GM10248 (cell line): ENCODE data around the gene IRGQ.

Experiments used
- CTCF ChIA-PET: fragments of 300-600 bp; sonication (Branson Sonifier 250); formaldehyde crosslinking; extraction: SDS; loops from one replicate; lab custom pipeline; 2021; ENCODE audit warnings: antibody characterized with exemption; lab: Yijun Ruan, JAX
- POLR2A ChIA-PET: fragments of 350-650 bp; sonication (Branson Sonifier 250); formaldehyde crosslinking; extraction: SDS; loops from one replicate; lab custom pipeline; 2020; ENCODE audit warnings: antibody characterized with exemption; lab: Yijun Ruan, JAX
- DNase-seq: peaks from one replicate; pipeline ENCODE4 v3.0.0; 2012; ENCODE audit errors: extremely low spot score
- CTCF ChIP-seq: IDR thresholded peaks from 2 replicates; pipeline ENCODE4 v1.5.1; 2012; ENCODE audit warnings: mild to moderate bottlenecking, low read depth; ENCODE audit errors: extremely low read depth, missing control alignments, control extremely low read depth

The IRGQ gene

GRCh38 chr19:43541920-43542650 is 53.8 kb downstream of the IRGQ start:
- CTCF ChIA-PET: interaction anchor here (1.4 kb wide), 1 partner anchor 95 kb away, joined by 3 read pairs; no protein-coding TSS in a partner anchor
- no peak for TF ChIP-seq CTCF
- DNase-seq: no peak
- POLR2A ChIA-PET: no interaction called here

- TF ChIP-seq CTCF: no peak
- POLR2A ChIA-PET: no interaction called here
- DNase-seq: no peak
- CTCF ChIA-PET: no interaction called here
Measured at GRCh38 chr19:43540381-43540780, 55.6 kb downstream of the IRGQ start.

- ChIA-PET POLR2A (no interaction called here), CTCF (interaction anchor here (7.7 to 9.2 kb wide), 2 partner anchors 15 to 56 kb away, joined by 46 to 79 read pairs; partner anchors contain the start of genes IRGQ and ZNF576)
- no peak for DNase-seq
- no peak for TF ChIP-seq CTCF
Measured at GRCh38 chr19:43538922-43539321, 57.0 kb downstream of the IRGQ start.

GRCh38 chr19:43534816-43535761 is 60.8 kb downstream of the IRGQ start:
- ChIA-PET POLR2A (no interaction called here), CTCF (interaction anchor here (0.9 to 9.2 kb wide), 14 partner anchors 10 to 230 kb away, joined by 3 to 79 read pairs (median 4); partner anchors contain the start of genes IRGQ and ZNF576)
- peak; percentile 62 for TF ChIP-seq CTCF
- DNase-seq: peak; percentile 39
